ENCODE results near the gene MSRB1.

Gene MSRB1

DNA sequence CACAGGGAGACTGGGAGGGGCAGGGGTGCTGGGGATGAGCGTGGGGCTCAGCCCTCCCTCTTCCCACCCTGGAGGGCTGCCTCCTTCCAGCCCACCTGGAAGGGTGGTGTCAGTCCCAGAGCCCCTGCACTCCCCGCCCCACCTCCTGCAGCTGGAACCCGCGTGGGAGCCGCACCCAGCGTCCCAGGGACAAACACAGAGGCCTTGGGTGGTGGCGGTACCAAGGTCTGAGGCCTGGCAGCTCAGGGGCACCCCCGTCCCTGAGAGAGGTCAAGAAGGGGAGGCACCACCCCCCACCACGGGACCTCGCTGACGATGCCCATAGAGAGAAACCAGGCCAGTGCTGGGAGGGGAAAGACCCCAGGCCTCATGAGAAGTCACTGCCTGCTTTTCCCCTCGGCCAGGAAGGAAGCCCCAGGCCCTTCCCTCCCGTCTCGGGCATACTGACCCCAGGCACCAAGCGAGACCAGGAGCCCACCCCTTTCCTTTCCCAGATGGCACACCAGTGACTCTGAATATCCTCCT is 28.9 kb downstream of the MSRB1 start:
- H3K27me3 ChIP-seq (ENCODE audit: insufficient read depth, poor library complexity, severe bottlenecking) = peaks cover 39% of the 10 kb centered on the region
- H3K27ac ChIP-seq (replicated peaks) = no peak overlapping the region
- TF ChIP-seq POLR2AphosphoS5 (IDR thresholded peaks at IDR 0.05; ENCODE audit: low read depth) (no peak), SPI1 (IDR thresholded peaks at IDR 0.05; ENCODE audit: borderline replicate concordance, low read depth) (no peak), GABPA (IDR thresholded peaks at IDR 0.05; ENCODE audit: low read depth) (no peak)
- TF ChIP-seq, protein P1, sequence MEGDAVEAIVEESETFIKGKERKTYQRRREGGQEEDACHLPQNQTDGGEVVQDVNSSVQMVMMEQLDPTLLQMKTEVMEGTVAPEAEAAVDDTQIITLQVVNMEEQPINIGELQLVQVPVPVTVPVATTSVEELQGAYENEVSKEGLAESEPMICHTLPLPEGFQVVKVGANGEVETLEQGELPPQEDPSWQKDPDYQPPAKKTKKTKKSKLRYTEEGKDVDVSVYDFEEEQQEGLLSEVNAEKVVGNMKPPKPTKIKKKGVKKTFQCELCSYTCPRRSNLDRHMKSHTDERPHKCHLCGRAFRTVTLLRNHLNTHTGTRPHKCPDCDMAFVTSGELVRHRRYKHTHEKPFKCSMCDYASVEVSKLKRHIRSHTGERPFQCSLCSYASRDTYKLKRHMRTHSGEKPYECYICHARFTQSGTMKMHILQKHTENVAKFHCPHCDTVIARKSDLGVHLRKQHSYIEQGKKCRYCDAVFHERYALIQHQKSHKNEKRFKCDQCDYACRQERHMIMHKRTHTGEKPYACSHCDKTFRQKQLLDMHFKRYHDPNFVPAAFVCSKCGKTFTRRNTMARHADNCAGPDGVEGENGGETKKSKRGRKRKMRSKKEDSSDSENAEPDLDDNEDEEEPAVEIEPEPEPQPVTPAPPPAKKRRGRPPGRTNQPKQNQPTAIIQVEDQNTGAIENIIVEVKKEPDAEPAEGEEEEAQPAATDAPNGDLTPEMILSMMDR (IDR thresholded peaks at IDR 0.05; ENCODE audit: insufficient read depth, low read length) = no peak
- TF ChIP-seq, protein P2, sequence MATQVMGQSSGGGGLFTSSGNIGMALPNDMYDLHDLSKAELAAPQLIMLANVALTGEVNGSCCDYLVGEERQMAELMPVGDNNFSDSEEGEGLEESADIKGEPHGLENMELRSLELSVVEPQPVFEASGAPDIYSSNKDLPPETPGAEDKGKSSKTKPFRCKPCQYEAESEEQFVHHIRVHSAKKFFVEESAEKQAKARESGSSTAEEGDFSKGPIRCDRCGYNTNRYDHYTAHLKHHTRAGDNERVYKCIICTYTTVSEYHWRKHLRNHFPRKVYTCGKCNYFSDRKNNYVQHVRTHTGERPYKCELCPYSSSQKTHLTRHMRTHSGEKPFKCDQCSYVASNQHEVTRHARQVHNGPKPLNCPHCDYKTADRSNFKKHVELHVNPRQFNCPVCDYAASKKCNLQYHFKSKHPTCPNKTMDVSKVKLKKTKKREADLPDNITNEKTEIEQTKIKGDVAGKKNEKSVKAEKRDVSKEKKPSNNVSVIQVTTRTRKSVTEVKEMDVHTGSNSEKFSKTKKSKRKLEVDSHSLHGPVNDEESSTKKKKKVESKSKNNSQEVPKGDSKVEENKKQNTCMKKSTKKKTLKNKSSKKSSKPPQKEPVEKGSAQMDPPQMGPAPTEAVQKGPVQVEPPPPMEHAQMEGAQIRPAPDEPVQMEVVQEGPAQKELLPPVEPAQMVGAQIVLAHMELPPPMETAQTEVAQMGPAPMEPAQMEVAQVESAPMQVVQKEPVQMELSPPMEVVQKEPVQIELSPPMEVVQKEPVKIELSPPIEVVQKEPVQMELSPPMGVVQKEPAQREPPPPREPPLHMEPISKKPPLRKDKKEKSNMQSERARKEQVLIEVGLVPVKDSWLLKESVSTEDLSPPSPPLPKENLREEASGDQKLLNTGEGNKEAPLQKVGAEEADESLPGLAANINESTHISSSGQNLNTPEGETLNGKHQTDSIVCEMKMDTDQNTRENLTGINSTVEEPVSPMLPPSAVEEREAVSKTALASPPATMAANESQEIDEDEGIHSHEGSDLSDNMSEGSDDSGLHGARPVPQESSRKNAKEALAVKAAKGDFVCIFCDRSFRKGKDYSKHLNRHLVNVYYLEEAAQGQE (IDR thresholded peaks at IDR 0.05; ENCODE audit: insufficient replicate concordance, low read depth) = no peak
- H3K4me3 ChIP-seq (replicated peaks; ENCODE audit: insufficient read depth, low read length) = no peak overlapping the region
- no peak for DNase-seq (ENCODE audit: low read depth in 1 of 2, low spot score in 1 of 2)

DNA sequence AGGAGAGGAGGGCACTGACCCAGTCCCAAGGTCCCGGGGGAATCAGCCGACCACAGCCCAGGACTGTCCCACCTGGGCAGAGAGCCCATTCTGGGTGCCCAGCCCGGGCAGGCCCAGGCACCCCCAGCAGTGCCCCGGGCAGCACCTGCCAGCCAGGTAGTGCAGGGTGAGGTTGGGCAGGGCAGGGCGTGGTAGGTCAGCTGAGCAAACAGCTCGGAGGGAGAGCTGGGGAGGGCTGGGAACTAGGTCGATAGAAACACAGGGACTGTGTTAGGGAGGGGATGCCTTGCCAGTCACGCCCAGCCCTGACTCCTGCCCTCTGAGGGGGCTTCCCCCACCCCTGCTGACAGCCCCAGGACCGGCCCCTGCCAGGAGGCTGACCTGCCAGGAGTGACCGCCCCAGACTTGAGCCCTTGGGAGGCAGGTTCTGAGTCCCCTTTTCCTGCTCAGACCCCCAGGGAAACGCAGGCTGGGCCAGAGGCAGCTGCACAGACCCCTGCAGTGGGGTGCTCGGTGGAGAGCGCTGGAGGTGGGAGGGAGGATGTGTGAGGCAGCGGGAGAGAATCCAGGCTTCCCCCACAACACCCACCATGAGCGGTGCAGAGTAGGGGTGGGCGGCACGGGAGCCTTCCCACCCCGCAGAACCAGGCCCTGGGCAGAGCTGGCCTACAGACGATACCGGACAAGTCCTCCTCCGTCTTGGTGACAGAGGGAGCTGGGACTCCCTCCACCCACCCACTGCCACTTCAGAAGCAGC is 29.5 kb downstream of the MSRB1 start:
- no peak for DNase-seq (ENCODE audit: low read depth in 1 of 2, low spot score in 1 of 2)
- no peak overlapping the region for H3K4me3 ChIP-seq (replicated peaks; ENCODE audit: insufficient read depth, low read length)
- no peak overlapping the region for H3K27ac ChIP-seq (replicated peaks)
- H3K27me3 ChIP-seq (ENCODE audit: insufficient read depth, poor library complexity, severe bottlenecking) = peaks cover 39% of the 10 kb centered on the region
- TF ChIP-seq, protein P1 (IDR thresholded peaks at IDR 0.05; ENCODE audit: insufficient read depth, low read length) = no peak
- TF ChIP-seq, protein P2 (IDR thresholded peaks at IDR 0.05; ENCODE audit: insufficient replicate concordance, low read depth) = no peak
- TF ChIP-seq SPI1 (IDR thresholded peaks at IDR 0.05; ENCODE audit: borderline replicate concordance, low read depth) = no peak
- no peak for TF ChIP-seq POLR2AphosphoS5 (IDR thresholded peaks at IDR 0.05; ENCODE audit: low read depth)
- no peak for TF ChIP-seq GABPA (IDR thresholded peaks at IDR 0.05; ENCODE audit: low read depth)

DNA sequence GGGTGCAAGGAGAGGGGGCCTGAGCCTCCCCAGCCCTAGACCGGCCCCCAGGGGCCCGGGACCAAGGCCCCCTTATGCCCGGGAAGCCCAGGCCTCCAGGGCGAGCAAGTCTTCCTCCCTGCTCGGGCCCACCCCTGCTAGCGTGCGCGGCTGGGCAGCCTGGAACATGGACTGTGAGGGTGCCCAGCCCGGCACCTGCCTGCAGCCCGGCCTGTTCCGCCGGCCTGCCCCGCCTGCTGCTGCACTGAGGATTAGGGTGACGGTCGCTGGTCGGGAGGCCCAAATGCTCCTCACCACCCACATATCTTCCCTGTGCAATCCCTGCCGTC is 30.8 kb downstream of the MSRB1 start:
- H3K27ac ChIP-seq (replicated peaks) = no peak overlapping the region
- peaks cover 43% of the 10 kb centered on the region for H3K27me3 ChIP-seq (ENCODE audit: insufficient read depth, poor library complexity, severe bottlenecking)
- TF ChIP-seq, protein P2 (IDR thresholded peaks at IDR 0.05; ENCODE audit: insufficient replicate concordance, low read depth) = no peak
- TF ChIP-seq SPI1 (IDR thresholded peaks at IDR 0.05; ENCODE audit: borderline replicate concordance, low read depth) (no peak), GABPA (IDR thresholded peaks at IDR 0.05; ENCODE audit: low read depth) (no peak), POLR2AphosphoS5 (IDR thresholded peaks at IDR 0.05; ENCODE audit: low read depth) (no peak)
- TF ChIP-seq, protein P1 (IDR thresholded peaks at IDR 0.05; ENCODE audit: insufficient read depth, low read length) = no peak
- no peak overlapping the region for H3K4me3 ChIP-seq (replicated peaks; ENCODE audit: insufficient read depth, low read length)
- DNase-seq (ENCODE audit: low read depth in 1 of 2, low spot score in 1 of 2) = no peak

Measured in HL-60 (cell line).